B cell (primary cell): ENCODE results near the gene ARHGAP6.

Experiments
- EZH2 ChIP-seq: IDR thresholded peaks from 2 replicates; pipeline ENCODE4 v1.6.1; 2012; ENCODE audit warnings: borderline replicate concordance, low read depth, mild to moderate bottlenecking, moderate library complexity, low read length; ENCODE audit not compliant: insufficient read depth, poor library complexity, severe bottlenecking
- TF ChIP-seq, protein P1 (sequence below): fragments of 200-600 bp; IDR thresholded peaks from one replicate; pipeline ENCODE4 v1.8.0; 2022; ENCODE audit warnings: antibody characterized with exemption, mild to moderate bottlenecking

DNA sequence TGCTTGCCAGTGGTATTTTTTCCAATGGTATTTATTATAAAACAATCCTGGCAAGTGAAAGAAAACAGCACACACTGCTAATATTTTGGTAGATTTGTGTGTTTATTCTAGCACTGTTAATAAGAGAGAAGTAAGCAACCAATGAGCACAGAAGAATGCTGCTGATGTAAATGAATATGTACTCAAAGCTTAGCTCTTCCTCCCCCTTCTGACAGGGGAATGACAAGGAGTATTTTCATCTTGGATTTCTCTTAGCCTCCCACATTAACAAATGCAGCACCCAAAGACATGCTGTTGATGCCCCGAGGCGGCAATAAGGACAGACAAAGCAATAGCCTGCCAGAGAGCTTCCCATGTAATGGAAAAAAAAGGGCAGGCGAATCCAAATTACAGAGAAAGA lies 18.6 kb downstream of the ARHGAP6 start:
- TF ChIP-seq, protein P1, sequence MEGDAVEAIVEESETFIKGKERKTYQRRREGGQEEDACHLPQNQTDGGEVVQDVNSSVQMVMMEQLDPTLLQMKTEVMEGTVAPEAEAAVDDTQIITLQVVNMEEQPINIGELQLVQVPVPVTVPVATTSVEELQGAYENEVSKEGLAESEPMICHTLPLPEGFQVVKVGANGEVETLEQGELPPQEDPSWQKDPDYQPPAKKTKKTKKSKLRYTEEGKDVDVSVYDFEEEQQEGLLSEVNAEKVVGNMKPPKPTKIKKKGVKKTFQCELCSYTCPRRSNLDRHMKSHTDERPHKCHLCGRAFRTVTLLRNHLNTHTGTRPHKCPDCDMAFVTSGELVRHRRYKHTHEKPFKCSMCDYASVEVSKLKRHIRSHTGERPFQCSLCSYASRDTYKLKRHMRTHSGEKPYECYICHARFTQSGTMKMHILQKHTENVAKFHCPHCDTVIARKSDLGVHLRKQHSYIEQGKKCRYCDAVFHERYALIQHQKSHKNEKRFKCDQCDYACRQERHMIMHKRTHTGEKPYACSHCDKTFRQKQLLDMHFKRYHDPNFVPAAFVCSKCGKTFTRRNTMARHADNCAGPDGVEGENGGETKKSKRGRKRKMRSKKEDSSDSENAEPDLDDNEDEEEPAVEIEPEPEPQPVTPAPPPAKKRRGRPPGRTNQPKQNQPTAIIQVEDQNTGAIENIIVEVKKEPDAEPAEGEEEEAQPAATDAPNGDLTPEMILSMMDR: no peak
- no peak for TF ChIP-seq EZH2
